A549 (cell line): ENCODE results near the gene ORMDL2.

Experiments used
- CBX8 ChIP-seq: fragments of 200-600 bp; sonication (generic); IDR thresholded peaks from 2 replicates; pipeline ENCODE4 v1.6.1; 2016
- EP300 ChIP-seq, 2 experiments: fragments of >200 bp; sonication (Bioruptor Twin); formaldehyde crosslinking; IDR thresholded peaks; 2 replicates in 1 of 2; 3 replicates in 1 of 2; pipeline ENCODE4 v1.6.1; 2016 to 2017
- FOXS1 ChIP-seq: fragments of 250-450 bp; sonication (Bioruptor Pico); IDR thresholded peaks from 2 replicates; pipeline ENCODE4 v1.5.0; 2020; ENCODE audit warnings: mild to moderate bottlenecking, moderate library complexity
- HOXB13 ChIP-seq: fragments of 250-450 bp; sonication (Bioruptor Pico); IDR thresholded peaks from 2 replicates; pipeline ENCODE4 v1.5.0; 2020; ENCODE audit warnings: low read depth, mild to moderate bottlenecking, moderate library complexity
- KDM1A ChIP-seq: fragments of 200-600 bp; sonication (generic); IDR thresholded peaks from 2 replicates; pipeline ENCODE4 v1.6.1; 2016; ENCODE audit warnings: low read depth, mild to moderate bottlenecking
- MYC ChIP-seq: IDR thresholded peaks from 2 replicates; pipeline ENCODE4 v1.6.1; 2012; ENCODE audit warnings: mild to moderate bottlenecking, inconsistent platforms, low read length, improper control_type of control experiment, borderline replicate concordance
- POLR2A ChIP-seq: IDR thresholded peaks from 2 replicates; pipeline ENCODE4 v1.6.1; 2012; ENCODE audit warnings: mild to moderate bottlenecking, low read length
- RAD21 ChIP-seq, 2 experiments: fragments of >200 bp in 1 of 2; sonication (Bioruptor Twin) in 1 of 2; formaldehyde crosslinking in 1 of 2; IDR thresholded peaks in 1 of 2; conservative IDR thresholded peaks in 1 of 2; 2 replicates in 1 of 2; 3 replicates in 1 of 2; pipeline ENCODE4 v1.6.1; 2012 to 2018; ENCODE audit warnings: inconsistent platforms in 1 of 2
- ZFP36 ChIP-seq: fragments of 450-650 bp; IDR thresholded peaks from 2 replicates; pipeline ENCODE4 v1.6.1; 2014; ENCODE audit warnings: borderline replicate concordance; ENCODE audit not compliant: partially characterized antibody
- TF ChIP-seq, protein P1 (sequence below): fragments of >200 bp; sonication (Bioruptor Twin); formaldehyde crosslinking; IDR thresholded peaks from 3 replicates; pipeline ENCODE4 v1.5.1; 2016
- TF ChIP-seq, protein P2 (sequence below): fragments of 450-650 bp; IDR thresholded peaks from 2 replicates; pipeline ENCODE4 v1.6.1; 2014; ENCODE audit warnings: antibody characterized with exemption

DNA sequence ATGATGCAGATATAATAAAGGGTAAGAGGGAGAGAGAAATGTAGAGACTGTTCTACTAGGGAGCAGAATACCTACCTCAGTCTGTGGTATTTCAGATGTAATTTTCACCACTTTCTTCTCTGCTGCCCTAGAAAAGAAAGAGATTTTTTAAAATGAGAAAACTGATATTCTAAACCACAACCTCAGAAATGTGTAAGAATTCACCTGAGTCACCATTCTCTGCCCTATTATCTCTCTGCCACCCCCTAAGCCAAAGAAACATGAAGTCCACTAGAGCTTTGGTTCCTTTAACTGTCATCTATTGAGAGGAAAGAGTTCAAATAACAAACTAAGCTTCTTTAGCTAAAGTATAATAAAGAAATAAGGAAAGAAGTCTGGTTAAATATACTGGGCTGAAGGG, 21.9 kb upstream of the ORMDL2 start:
- TF ChIP-seq, protein P1, sequence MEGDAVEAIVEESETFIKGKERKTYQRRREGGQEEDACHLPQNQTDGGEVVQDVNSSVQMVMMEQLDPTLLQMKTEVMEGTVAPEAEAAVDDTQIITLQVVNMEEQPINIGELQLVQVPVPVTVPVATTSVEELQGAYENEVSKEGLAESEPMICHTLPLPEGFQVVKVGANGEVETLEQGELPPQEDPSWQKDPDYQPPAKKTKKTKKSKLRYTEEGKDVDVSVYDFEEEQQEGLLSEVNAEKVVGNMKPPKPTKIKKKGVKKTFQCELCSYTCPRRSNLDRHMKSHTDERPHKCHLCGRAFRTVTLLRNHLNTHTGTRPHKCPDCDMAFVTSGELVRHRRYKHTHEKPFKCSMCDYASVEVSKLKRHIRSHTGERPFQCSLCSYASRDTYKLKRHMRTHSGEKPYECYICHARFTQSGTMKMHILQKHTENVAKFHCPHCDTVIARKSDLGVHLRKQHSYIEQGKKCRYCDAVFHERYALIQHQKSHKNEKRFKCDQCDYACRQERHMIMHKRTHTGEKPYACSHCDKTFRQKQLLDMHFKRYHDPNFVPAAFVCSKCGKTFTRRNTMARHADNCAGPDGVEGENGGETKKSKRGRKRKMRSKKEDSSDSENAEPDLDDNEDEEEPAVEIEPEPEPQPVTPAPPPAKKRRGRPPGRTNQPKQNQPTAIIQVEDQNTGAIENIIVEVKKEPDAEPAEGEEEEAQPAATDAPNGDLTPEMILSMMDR = no peak
- TF ChIP-seq POLR2A (no peak), EP300 (IDR thresholded peaks at IDR 0.05) (no peak), RAD21 (conservative IDR thresholded peaks at IDR 0.05 in 1 of 2, IDR thresholded peaks at IDR 0.05 in 1 of 2) (no peak), KDM1A (no peak), HOXB13 (CRISPR knock-in tag) (no peak), CBX8 (no peak), FOXS1 (CRISPR knock-in tag) (no peak), MYC (no peak), ZFP36 (no peak)
- TF ChIP-seq, protein P2, sequence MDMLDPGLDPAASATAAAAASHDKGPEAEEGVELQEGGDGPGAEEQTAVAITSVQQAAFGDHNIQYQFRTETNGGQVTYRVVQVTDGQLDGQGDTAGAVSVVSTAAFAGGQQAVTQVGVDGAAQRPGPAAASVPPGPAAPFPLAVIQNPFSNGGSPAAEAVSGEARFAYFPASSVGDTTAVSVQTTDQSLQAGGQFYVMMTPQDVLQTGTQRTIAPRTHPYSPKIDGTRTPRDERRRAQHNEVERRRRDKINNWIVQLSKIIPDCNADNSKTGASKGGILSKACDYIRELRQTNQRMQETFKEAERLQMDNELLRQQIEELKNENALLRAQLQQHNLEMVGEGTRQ = no peak
